Ammon's horn (tissue), 1 donor: ENCODE data around the gene CYTH2.

ENCODE experiments used
- DNase-seq: peaks from one replicate; pipeline ENCODE4 v3.0.0-alpha.2; 2016; ENCODE audit warnings: low spot score

The CYTH2 gene, protein sequence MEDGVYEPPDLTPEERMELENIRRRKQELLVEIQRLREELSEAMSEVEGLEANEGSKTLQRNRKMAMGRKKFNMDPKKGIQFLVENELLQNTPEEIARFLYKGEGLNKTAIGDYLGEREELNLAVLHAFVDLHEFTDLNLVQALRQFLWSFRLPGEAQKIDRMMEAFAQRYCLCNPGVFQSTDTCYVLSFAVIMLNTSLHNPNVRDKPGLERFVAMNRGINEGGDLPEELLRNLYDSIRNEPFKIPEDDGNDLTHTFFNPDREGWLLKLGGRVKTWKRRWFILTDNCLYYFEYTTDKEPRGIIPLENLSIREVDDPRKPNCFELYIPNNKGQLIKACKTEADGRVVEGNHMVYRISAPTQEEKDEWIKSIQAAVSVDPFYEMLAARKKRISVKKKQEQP

DNA sequence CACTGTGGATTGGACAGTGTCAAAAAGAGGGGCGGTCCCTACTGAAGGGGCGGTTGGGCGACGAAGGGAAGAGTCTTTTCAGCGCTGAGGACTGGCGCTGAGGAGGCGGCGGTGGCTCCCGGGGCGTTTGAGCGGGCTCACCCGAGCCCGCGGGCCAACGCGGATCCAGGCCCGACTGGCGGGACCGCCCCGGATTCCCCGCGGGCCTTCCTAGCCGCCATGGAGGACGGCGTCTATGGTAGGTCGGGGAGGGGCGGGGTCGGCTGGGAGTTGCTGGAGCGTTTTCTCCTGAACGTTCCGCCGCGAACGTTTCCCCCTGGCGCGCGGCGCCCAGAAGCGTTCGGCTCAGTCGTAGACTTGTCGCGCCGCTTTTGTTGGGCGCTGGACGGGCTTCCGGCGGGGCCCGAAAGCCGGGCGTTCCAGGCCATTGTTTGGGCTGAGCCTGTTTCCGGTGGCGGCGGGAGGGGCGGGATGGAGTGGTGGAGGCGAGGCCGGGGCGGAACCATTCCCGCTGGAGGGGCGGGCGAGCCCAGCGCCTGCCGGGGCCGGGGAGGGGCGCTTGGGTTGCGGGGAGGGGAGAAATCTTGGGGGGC lies at the start of gene CYTH2:
CYTH2 (plus strand) TSS at position 81 of the 593 bp plus-strand sequence; CDS start at position 220, 139 bp downstream.
- peak; percentile 88 for DNase-seq

DNA sequence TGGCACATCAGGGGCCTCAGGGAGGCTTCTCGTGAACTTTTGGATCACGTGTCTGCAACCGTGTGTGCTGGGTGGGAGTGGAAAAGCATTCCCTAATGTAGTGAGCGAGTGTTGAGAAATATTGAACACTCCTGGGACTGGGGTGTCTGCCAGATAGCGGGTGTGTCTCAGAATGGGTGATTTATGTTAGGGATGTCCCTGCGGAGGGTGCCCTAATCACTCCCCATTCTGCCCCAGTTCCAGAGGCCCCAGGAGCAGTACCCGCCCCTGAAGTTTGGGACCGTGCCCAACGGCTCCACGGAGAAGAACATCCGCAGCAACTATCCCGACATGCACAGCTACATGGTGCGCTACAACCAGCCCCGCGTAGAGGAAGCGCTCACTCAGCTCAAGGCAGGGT lies 47.6 kb upstream of the CYTH2 start:
- DNase-seq = no peak

DNA sequence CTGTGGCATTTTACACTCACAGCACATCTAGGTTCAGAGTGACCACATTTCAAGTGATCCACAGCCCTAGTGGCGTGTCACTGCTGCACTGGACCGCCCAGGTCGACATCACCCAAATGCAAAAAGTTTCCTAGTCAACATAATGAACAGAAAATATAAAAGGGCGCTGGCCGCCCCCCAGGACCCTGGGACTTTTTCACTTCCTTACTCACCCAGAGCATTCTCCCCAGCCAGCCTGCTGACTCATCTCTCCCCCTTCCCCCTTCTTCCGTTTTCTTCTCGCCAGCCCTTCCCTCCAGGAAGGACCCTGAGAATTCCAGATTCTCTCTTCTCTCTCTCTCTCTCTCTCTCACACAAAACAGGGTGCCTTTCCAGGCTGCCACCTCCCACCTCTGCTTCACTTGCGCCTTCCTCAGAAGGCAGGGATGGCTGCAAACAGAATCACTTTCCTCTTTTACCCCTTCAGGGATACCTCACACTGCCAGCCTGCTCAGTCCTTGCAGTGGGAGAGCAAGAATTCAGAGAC lies 44.4 kb upstream of the CYTH2 start:
- DNase-seq = peak; percentile 42

DNA sequence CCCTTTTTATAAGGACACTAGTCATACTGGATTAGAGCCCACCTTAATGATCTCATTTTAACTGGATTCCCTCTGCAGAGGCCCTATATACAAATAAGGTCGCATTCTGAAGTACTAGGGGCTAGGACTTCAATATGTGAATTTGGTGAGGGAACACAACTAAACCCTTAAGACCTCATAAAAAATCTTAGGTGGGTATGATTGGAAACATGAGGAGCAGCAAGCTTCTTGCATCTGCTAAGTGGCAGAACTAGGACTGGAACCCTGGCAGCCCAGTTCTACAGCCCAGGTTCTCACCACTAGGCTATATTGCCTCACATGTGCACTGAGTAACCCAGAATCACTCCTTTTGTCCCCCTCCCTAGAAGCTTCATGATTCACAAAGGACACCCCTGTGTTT lies 40.5 kb upstream of the CYTH2 start:
- DNase-seq = no peak

DNA sequence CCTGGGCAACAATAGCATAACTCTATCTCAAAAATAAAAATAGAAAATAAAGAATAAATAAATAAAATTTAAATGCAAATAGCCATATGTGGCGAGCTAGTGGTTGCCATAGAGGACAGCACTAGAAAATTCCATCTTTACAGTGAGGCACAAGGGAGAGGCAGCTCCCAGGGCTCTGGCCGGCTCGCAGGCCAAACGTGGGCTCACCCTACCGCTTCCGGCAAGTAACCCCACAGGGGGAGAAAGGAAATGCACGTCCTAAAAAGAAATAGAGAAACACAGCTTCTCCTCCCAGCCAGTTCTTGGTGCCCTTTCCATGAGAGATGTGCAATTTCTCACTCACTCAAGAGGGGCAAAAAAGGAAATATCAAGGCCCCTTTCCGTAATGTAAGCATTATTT lies 35.8 kb upstream of the CYTH2 start:
- DNase-seq = no peak

DNA sequence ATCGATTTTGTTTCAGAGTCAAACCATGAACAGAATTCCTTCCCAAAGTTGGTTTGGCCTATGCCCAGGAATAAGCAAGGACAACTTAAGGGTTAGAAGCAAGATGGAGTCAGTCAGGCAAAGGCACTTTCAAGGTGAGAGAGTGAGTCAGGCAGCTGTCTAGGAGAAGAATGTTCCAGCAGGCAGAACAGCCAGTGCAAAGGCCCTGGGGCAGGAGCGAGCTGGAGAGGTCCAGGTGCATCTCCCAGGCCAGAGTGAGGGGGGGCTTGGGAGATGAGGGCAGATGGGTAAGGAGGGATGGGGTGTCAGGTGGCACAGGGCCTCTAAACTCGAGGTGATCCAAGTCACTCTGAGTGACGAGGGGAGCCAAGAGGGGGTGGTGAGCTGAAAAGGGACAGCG lies 32.6 kb upstream of the CYTH2 start:
- DNase-seq = no peak

DNA sequence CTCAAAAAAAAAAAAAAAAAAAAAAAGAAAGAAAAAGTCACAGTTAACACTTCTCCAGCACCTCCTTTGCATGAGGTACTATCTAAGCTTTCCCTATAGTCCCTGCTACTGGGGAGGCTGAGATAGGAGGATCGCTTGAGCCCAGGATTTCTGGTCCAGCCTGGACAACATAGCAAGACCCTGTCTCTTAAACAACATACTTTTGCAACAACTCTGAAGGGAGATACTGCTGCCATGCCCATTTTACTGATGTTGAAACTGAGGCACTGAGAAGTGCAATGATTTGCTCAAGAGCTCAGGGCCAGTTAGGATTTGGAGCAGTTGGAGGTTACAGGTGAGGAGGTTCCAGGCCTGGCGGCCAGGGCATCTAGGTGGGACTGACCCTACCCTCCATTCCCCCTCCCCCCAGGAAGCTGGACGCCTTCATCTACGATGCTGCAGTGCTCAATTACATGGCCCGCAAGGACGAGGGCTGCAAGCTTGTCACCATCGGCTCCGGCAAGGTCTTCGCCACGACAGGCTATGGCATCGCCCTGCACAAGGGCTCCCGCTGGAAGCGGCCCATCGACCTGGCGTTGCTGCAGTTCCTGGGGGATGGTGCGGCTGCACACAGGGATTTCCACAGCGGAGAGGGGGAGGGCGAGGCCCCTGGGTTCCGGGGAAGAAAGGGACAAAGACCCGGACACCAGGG lies 27.7 kb upstream of the CYTH2 start:
- DNase-seq = no peak

DNA sequence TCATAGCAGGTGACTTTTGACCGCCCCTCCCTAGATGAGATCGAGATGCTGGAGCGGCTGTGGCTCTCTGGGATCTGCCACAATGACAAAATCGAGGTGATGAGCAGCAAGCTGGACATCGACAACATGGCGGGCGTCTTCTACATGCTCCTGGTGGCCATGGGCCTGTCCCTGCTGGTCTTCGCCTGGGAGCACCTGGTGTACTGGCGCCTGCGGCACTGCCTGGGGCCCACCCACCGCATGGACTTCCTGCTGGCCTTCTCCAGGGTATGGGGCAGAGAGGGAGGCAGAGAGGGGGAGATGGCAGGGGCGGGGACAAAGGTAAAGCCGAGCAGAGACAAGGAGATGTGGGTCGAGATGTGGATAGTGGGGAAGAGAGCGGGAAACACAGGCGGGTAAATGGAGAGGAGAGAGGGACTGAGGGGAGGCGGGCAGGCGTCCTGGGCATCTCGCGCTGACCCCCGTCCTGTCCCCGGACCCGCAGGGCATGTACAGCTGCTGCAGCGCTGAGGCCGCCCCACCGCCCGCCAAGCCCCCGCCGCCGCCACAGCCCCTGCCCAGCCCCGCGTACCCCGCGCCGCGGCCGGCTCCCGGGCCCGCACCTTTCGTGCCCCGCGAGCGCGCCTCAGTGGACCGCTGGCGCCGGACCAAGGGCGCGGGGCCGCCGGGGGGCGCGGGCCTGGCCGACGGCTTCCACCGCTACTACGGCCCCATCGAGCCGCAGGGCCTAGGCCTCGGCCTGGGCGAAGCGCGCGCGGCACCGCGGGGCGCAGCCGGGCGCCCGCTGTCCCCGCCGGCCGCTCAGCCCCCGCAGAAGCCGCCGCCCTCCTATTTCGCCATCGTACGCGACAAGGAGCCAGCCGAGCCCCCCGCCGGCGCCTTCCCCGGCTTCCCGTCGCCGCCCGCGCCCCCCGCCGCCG lies 26.8 kb upstream of the CYTH2 start:
- DNase-seq = no peak

DNA sequence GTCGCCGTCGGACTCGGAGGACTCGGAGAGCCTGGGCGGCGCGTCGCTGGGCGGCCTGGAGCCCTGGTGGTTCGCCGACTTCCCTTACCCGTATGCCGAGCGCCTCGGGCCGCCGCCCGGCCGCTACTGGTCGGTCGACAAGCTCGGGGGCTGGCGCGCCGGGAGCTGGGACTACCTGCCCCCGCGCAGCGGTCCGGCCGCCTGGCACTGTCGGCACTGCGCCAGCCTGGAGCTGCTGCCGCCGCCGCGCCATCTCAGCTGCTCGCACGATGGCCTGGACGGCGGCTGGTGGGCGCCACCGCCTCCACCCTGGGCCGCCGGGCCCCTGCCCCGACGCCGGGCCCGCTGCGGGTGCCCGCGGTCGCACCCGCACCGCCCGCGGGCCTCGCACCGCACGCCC lies 25.9 kb upstream of the CYTH2 start:
- no peak for DNase-seq

DNA sequence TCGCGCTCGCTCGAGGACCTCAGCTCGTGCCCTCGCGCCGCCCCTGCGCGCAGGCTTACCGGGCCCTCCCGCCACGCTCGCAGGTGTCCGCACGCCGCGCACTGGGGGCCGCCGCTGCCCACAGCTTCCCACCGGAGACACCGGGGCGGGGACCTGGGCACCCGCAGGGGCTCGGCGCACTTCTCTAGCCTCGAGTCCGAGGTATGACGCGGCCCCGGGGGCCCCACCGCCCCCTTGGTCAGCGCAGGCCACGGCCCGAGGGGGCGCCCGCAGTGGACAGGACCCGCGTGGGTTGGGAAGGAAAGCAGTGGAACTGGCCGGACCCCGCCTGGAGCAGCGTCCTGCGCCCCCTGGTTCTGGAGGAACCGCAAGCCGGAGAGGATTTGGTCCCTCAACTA lies 25.4 kb upstream of the CYTH2 start:
- no peak for DNase-seq

DNA sequence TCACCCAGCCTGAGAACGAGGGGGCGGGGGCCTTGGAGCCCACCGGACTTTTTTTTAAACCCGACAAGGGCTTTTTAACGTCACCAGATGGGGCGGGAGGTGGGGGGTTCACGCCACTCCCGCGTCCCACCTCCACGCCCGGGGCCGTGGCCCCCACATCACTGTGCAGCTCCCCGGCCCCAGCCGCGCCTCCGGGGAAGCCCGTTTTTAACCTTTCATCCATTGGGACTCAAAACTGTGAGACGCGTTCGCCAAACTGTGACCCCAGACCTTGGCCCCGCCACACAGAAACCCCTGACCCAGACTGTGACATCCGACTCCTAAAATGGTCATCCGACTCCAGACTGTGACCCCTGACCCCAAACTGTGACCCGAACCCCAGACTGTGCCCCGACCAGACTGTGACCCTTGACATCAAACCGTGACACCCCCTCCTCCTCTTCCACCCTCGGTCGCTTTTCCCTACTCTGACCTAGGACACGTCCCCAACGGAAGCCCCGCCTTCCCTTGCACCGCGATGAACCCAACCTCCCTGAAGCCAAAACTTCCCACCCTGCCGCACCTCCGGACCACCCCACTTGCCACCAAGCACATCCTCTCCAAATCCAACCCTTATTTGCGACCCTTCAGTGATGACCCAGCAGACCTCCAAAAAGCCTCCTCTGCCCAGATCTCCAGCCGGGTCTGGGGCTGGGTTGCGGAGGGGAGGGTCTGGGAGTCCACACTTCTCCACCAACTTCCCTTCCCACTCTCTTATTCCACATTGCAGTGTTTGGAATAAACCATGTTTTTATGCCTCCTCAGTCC lies 24.8 kb upstream of the CYTH2 start:
- no peak for DNase-seq

DNA sequence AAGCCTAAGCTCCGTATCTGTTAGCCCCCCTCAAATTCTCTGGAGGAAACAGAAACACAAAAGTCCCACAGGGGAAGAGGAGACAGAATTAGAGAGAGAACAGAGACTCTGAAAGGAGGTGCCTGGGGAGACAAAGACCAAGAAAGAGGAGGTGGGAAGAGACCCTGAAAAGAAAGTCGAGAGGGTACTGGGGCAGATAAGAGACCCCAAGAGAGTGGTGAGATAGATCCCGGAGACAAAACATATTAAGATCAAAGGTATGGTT lies 24.3 kb upstream of the CYTH2 start:
- no peak for DNase-seq

DNA sequence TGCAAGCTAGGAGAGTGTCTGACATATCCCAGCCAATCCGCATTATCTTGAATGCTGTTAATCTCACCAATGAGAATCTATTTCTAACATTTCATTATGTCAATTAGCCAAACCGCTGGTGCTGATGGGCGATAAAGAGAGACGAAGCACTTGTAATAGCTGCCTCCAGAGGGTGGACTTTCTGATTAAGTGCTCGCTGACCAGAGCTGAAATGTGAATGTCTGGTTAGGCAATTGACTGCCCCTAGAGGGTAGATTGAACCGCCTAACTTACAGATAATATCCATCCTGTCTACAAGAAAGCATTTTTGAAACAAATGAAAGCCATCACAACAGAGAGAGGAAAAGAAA lies 23.9 kb upstream of the CYTH2 start:
- DNase-seq = peak; percentile 78

DNA sequence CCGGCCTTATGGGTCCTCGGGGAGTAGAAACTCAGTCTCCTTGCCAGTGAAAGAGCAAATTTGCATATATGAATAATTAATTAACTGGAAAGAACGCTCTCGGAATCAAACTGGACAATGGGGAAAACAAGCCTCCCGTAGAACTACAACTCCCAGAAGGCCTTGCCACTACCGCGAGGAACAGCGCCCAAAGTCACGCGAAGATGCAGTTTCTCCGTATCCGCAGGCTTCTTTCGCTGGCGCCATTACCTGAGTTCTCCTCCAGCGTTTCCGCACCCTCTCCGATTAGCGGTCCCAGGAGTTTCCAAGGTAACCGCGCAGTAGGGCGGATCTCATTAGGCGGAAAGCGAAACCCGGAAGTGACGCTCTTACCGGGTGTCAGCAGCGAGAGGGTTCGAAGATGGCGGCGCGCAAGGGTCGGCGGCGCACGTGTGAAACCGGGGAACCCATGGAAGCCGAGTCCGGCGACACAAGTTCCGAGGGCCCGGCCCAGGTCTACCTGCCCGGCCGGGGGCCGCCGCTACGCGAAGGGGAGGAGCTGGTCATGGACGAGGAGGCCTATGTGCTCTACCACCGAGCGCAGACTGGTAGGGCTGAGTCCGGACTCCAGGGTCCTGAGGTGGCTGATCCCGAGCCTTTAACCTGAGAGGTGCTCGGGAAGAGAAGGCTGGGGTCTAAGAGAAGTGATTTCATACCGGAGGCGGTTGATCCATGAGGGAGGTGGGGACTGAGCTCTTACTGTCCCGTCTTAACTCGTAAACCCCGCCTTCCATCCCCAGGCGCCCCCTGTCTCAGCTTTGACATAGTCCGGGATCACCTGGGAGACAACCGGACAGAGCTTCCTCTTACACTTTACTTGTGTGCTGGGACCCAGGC lies 23.3 kb upstream of the CYTH2 start, which contains the start of gene GRWD1:
GRWD1 (plus strand) TSS at position 378 of the 876 bp plus-strand sequence; CDS start at position 401, 23 bp downstream.
- peak; percentile 96 for DNase-seq

DNA sequence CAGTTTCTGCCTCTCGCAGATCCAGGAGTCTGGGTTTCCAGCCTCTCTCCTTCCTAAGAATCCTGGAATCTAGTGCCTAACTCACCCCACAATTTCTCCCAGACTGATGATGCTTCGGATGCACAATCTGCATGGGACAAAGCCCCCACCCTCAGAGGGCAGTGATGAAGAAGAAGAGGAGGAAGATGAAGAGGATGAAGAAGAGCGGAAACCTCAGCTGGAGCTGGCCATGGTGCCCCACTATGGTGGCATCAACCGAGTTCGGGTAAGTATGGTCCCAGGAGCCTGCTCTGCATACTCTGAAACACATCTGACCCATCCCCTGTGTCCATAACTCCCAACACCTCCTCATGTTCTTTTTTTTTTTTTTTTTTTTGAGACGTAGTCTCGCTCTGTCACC lies 22.6 kb upstream of the CYTH2 start:
- DNase-seq = no peak

DNA sequence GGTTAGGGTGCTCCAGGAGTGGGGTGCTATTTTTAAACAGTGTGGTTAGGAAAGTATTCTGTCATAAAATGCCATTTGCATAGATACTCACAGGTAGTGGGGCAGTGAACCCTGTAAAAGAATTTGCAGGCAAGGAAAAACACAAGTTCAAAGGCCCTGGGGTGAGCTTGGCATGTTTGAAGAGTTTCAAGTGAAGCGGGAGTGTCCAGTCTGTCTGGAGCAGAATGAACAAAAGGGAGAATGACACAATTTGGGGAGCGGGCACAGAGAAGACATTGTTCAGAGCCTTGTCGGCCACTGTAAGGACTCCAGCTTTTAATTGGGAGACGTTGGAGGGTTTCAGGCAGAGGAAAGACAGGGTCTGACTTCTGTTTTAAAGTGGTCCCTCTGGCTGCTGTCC lies 20.6 kb upstream of the CYTH2 start:
- DNase-seq = no peak

DNA sequence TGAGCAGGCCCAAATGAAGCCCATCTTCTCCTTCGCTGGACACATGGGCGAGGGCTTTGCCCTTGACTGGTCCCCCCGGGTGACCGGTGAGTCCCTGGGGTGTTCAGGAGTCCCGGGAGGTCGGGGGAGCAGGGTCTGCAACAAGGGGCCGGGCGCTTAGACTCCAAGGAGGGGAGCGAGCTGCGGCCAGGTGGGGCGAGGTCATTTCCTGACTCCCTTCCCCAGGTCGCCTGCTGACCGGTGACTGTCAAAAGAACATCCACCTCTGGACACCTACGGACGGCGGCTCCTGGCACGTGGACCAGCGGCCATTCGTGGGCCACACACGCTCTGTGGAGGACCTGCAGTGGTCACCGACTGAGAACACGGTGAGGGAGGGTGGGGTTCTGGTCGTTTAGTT lies 18.7 kb upstream of the CYTH2 start:
- no peak for DNase-seq

DNA sequence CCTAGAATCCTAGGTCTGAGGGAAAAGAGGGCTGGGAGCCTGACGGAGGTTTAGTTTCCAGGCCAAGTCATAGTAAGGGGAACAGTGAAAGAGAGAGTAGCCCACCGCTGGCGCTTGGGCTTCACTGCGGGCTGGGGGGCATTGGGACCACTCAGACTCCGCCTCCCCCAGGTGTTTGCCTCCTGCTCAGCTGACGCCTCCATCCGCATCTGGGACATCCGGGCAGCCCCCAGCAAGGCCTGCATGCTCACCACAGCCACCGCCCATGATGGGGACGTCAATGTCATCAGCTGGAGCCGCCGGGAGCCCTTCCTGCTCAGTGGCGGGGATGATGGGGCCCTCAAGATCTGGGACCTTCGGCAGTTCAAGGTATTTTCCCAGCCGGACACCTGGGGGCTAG lies 18.3 kb upstream of the CYTH2 start:
- no peak for DNase-seq

DNA sequence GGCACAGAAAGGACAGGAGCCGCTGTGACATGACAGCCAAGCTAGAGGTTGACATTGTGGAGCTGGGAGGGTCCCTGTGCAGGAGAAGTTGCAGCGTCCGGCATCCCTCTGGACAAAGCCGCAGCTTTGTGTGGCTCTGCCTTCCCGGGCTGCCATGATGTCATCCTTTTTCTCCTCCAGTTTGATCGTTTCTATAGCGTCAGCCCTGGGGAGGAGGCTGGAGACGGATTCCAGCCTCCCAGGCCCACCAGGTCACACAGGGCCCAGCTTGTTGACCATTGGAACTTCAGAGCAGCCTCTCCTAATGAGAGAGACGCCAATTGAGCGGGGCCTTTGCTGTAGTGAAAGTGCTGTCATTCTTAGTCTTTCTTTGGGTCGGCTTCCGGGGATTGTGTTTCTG lies 17.5 kb upstream of the CYTH2 start:
- no peak for DNase-seq
